B cell (primary cell): ENCODE measurements around the gene KIF16B. TPM values are rescaled to one million over a fixed set of nuclear protein-coding genes. Genes with fewer than 3 reads are reported as not detected.

Experiments
- ATAC-seq: fragments of 200-7000 bp; cut with Tn5 transposase; one replicate; pipeline ENCODE4 v1.10.0; 2021; ENCODE audit warnings: low read depth, mild to moderate bottlenecking, moderate number of reproducible peaks, moderate library complexity
- CTCF ChIA-PET: fragments of 350-600 bp; sonication (Branson Sonifier 250); formaldehyde crosslinking; loops from one replicate; lab custom pipeline; 2021; ENCODE audit warnings: antibody characterized with exemption, inconsistent platforms; lab: Charles Lee
- POLR2A ChIA-PET: fragments of 350-600 bp; sonication (Branson Sonifier 250); formaldehyde crosslinking; loops from one replicate; lab custom pipeline; 2021; ENCODE audit warnings: antibody characterized with exemption; lab: Charles Lee
- DNase-seq: peaks from one replicate; pipeline ENCODE4 v3.0.0; 2013
- H2AFZ ChIP-seq: 2 replicates; pipeline ENCODE4 v1.6.1; 2012; ENCODE audit warnings: mild to moderate bottlenecking, low read depth, low read length; ENCODE audit not compliant: insufficient read depth, poor library complexity, severe bottlenecking
- H3K27ac ChIP-seq, 2 donors: 1 replicate in 1 of 2; 2 replicates in 1 of 2; pipeline ENCODE4 v1.5.1; 2012 to 2013; ENCODE audit warnings: low read length in 2 of 2, mild to moderate bottlenecking in 2 of 2, moderate library complexity in 1 of 2
- H3K27me3 ChIP-seq, 4 experiments: fragments of 200-600 bp in 1 of 4; sonication (generic) in 1 of 4; replicated peaks in 1 of 4; 1 replicate in 2 of 4; 2 replicates in 2 of 4; pipeline versions ENCODE4 v1.6.1 to v1.7.0; 2013 to 2016; ENCODE audit warnings: low read length in 3 of 4, mild to moderate bottlenecking in 2 of 4, mixed read lengths in 1 of 4, moderate library complexity in 1 of 4; ENCODE audit not compliant: insufficient read depth in 4 of 4, control insufficient read depth in 3 of 4; ENCODE audit errors: control extremely low read depth in 1 of 4
- H3K36me3 ChIP-seq, 2 experiments: replicated peaks in 1 of 2; 1 replicate in 1 of 2; 2 replicates in 1 of 2; pipeline versions ENCODE4 v1.6.1 to v1.7.1; 2013; ENCODE audit warnings: low read length in 1 of 2; ENCODE audit not compliant: insufficient read depth in 2 of 2, control insufficient read depth in 1 of 2; ENCODE audit errors: control extremely low read depth in 1 of 2, extremely low read depth in 1 of 2
- H3K4me1 ChIP-seq, 2 donors: fragments of 200-600 bp in 1 of 2; sonication (generic) in 1 of 2; 1 replicate in 1 of 2; 2 replicates in 1 of 2; pipeline versions ENCODE4 v1.5.1 to v1.6.1; 2013 to 2017; ENCODE audit warnings: low read length in 2 of 2; ENCODE audit not compliant: control insufficient read depth in 2 of 2, insufficient read depth in 2 of 2
- H3K4me2 ChIP-seq: replicated peaks from 2 replicates; pipeline ENCODE3; 2012; ENCODE audit warnings: mild to moderate bottlenecking, low read depth, low read length; ENCODE audit not compliant: poor library complexity, severe bottlenecking
- H3K4me3 ChIP-seq, 5 experiments: fragments of 200-600 bp in 1 of 5; sonication (generic) in 1 of 5; 1 replicate in 3 of 5; 2 replicates in 2 of 5; pipeline versions ENCODE4 v1.5.1 to v1.7.0; 2011 to 2016; ENCODE audit warnings: low read length in 4 of 5, mild to moderate bottlenecking in 4 of 5, low read depth in 2 of 5, control low read depth in 1 of 5, moderate library complexity in 1 of 5; ENCODE audit not compliant: insufficient read depth in 1 of 5; ENCODE audit errors: control extremely low read depth in 1 of 5, extremely low read depth in 1 of 5
- H3K79me2 ChIP-seq: fragments of 200-600 bp; sonication (generic); one replicate; pipeline ENCODE4 v1.6.0; 2016; ENCODE audit warnings: low read length; ENCODE audit not compliant: control insufficient read depth, insufficient read depth
- H3K9ac ChIP-seq: fragments of 200-600 bp; sonication (generic); 2 replicates; pipeline ENCODE4 v1.6.1; 2017; ENCODE audit warnings: mild to moderate bottlenecking, low read length, moderate library complexity
- H3K9me3 ChIP-seq, 3 donors: one replicate each; pipeline versions ENCODE4 v1.6.1 to v1.7.1; 2013; ENCODE audit warnings: low read length in 2 of 3; ENCODE audit not compliant: control insufficient read depth in 2 of 3, insufficient read depth in 1 of 3; ENCODE audit errors: control extremely low read depth in 1 of 3
- H4K20me1 ChIP-seq: 2 replicates; pipeline ENCODE4 v1.6.0; 2012; ENCODE audit warnings: mild to moderate bottlenecking, low read length; ENCODE audit not compliant: insufficient read depth, control insufficient read depth, poor library complexity, severe bottlenecking
- H3K27ac Mint-ChIP-seq: one replicate; pipeline ENCODE4 v1.8.0; 2021; ENCODE audit warnings: mixed read lengths
- H3K27me3 Mint-ChIP-seq: one replicate; pipeline ENCODE4 v1.8.0; 2021; ENCODE audit warnings: mixed read lengths
- H3K4me1 Mint-ChIP-seq: one replicate; pipeline ENCODE4 v1.8.0; 2021; ENCODE audit warnings: mixed read lengths
- H3K4me3 Mint-ChIP-seq: one replicate; pipeline ENCODE4 v1.8.0; 2021; ENCODE audit warnings: mixed read lengths
- H3K9me3 Mint-ChIP-seq: one replicate; pipeline ENCODE4 v1.8.0; 2022; ENCODE audit warnings: mixed read lengths; ENCODE audit not compliant: insufficient read depth
- CTCF ChIP-seq: fragments of 200-600 bp; IDR thresholded peaks from one replicate; pipeline ENCODE4 v1.8.0; 2022; ENCODE audit warnings: antibody characterized with exemption, mild to moderate bottlenecking
- EZH2 ChIP-seq: IDR thresholded peaks from 2 replicates; pipeline ENCODE4 v1.6.1; 2012; ENCODE audit warnings: borderline replicate concordance, low read depth, mild to moderate bottlenecking, moderate library complexity, low read length; ENCODE audit not compliant: insufficient read depth, poor library complexity, severe bottlenecking
- WGBS: methylation state at CpG from one replicate; pipeline ENCODE4 v1.1.5; 2013; ENCODE audit warnings: missing lambda C conversion rate; ENCODE audit not compliant: insufficient coverage; 5-methylcytosine and 5-hydroxymethylcytosine counted together
- intact Hi-C: fragments of 100-400 bp; cut with micrococcal nuclease; formaldehyde crosslinking; loops from one replicate; pipeline ENCODE4 v1.10.0; 2022
- polyA plus RNA-seq: library from polyadenylated mRNA; depleted of rRNA; stranded (reverse); fragments of >200 nt; gene quantifications from 2 replicates; pipeline ENCODE4 v1.2.3, GENCODE V29; 2012
- total RNA-seq, 2 donors: library from RNA; stranded (reverse); fragments of 120-200 nt in 1 of 2; gene quantifications; 1 replicate in 1 of 2; 2 replicates in 1 of 2; pipeline versions ENCODE4 v1.2.3 to v1.2.4, GENCODE V29; 2013 to 2022

KIF16B gene
- total and polyA plus RNA-seq, 2 donors (not counting 1 experiment from before 2014, with no cell fraction given) = 4.5 to 13.0 TPM

GRCh38 chr20:16293590-16293989, 279.7 kb downstream of the KIF16B start:
- H3K4me3 ChIP-seq = no peak overlapping the region
- intact Hi-C loops = no loop called here
- WGBS = 96% methylated on average over 4 of the region's 5 CpGs
- no peak overlapping the region for H3K9ac ChIP-seq
- no peaks in the 10 kb centered on the region for H3K9me3 ChIP-seq
- H3K27me3 ChIP-seq = no peaks in the 10 kb centered on the region
- POLR2A ChIA-PET = no interaction called here
- no peak for DNase-seq
- no peaks in the 10 kb centered on the region for H4K20me1 ChIP-seq
- TF ChIP-seq EZH2 (no peak), CTCF (no peak)
- no peaks in the 10 kb centered on the region for H3K79me2 ChIP-seq
- H3K27ac Mint-ChIP-seq = no peak overlapping the region
- H3K4me3 Mint-ChIP-seq = no peak overlapping the region
- H3K27ac ChIP-seq = no peak overlapping the region
- no peaks in the 10 kb centered on the region for H3K4me1 Mint-ChIP-seq
- H3K27me3 Mint-ChIP-seq = no peaks in the 10 kb centered on the region
- H3K4me2 ChIP-seq = no peak overlapping the region
- no peaks in the 10 kb centered on the region for H3K36me3 ChIP-seq
- CTCF ChIA-PET = no interaction called here
- H2AFZ ChIP-seq = no peak overlapping the region
- ATAC-seq = no peak
- H3K9me3 Mint-ChIP-seq = no peaks in the 10 kb centered on the region
- no peaks in the 10 kb centered on the region for H3K4me1 ChIP-seq

DNA sequence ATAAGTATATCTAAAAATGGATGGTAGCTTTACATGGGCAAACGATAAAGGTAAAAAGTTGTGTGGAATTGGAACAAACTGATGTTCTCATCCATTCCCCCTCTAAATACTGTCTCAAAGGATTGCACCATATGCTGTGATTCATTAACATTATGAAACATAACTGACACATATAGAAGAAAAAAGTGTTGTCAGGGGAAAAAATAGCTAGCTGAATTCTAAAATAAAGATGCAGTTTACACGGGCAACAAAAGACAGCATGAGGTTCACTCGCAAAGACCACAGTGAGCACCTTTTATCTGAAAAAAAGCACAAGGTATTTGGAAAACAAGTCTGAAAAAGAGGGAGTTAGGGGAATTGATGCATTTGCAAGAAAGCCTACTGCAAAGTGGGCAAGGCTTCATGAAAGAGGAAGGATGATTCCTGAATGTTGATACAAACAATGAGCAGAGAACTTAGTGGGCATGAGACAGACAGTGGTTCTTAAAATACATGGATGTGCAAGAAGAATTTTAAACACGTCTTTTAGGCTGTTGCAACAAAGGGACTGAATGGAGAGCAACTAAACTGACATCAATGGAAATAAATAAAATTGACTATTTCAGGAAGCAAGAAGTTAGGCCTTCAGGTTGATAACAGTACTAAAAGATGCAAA, 280.9 kb downstream of the KIF16B start:
- no peak overlapping the region for H3K4me3 ChIP-seq
- no peaks in the 10 kb centered on the region for H3K27me3 ChIP-seq
- no peak overlapping the region for H3K4me2 ChIP-seq
- no peaks in the 10 kb centered on the region for H4K20me1 ChIP-seq
- no peak for ATAC-seq
- Mint-ChIP-seq H3K9me3 (no peaks in the 10 kb centered on the region), H3K4me1 (no peaks in the 10 kb centered on the region), H3K27me3 (no peaks in the 10 kb centered on the region), H3K4me3 (no peak overlapping the region), H3K27ac (no peak overlapping the region)
- H3K36me3 ChIP-seq = no peaks in the 10 kb centered on the region
- no peaks in the 10 kb centered on the region for H3K4me1 ChIP-seq
- TF ChIP-seq CTCF (no peak), EZH2 (no peak)
- no peak overlapping the region for H3K27ac ChIP-seq
- intact Hi-C loops = no loop called here
- no peak for DNase-seq
- no peak overlapping the region for H3K9ac ChIP-seq
- 94% methylated on average over 2 of the region's 4 CpGs for WGBS
- no peaks in the 10 kb centered on the region for H3K9me3 ChIP-seq
- H2AFZ ChIP-seq = no peak overlapping the region
- CTCF ChIA-PET = no interaction called here
- POLR2A ChIA-PET = no interaction called here
- no peaks in the 10 kb centered on the region for H3K79me2 ChIP-seq
